Thymus (tissue), 11 donors: ENCODE measurements around the gene SPTBN4. TPM values are rescaled to one million over a fixed set of nuclear protein-coding genes. Genes with fewer than 3 reads are reported as not detected.

ENCODE experiments used
- DNase-seq, 9 donors: peaks; one replicate each; pipeline ENCODE4 v3.0.0-alpha.2; 2013; ENCODE audit warnings: low spot score in 9 of 9, low read depth in 6 of 9, missing footprints in 1 of 9
- H3K27ac ChIP-seq, 2 donors: one replicate each; pipeline ENCODE4 v1.5.1; 2013; ENCODE audit warnings: control low read depth in 1 of 2, low read depth in 1 of 2, low read length in 1 of 2, mild to moderate bottlenecking in 1 of 2, moderate library complexity in 1 of 2
- H3K27me3 ChIP-seq, 2 donors: one replicate each; pipeline ENCODE4 v1.5.1; 2013; ENCODE audit warnings: low read length in 1 of 2; ENCODE audit not compliant: control insufficient read depth in 2 of 2, insufficient read depth in 1 of 2
- H3K36me3 ChIP-seq, 2 donors: one replicate each; pipeline ENCODE4 v1.5.1; 2013; ENCODE audit warnings: low read length in 1 of 2, mild to moderate bottlenecking in 1 of 2, moderate library complexity in 1 of 2; ENCODE audit not compliant: control insufficient read depth in 2 of 2, insufficient read depth in 2 of 2
- H3K4me1 ChIP-seq, 2 donors: one replicate each; pipeline ENCODE4 v1.5.1; 2013; ENCODE audit warnings: low read length in 2 of 2; ENCODE audit not compliant: control insufficient read depth in 2 of 2, insufficient read depth in 2 of 2
- H3K4me3 ChIP-seq, 2 donors: one replicate each; pipeline ENCODE4 v1.5.1; 2013; ENCODE audit warnings: low read length in 2 of 2, control low read depth in 1 of 2, mild to moderate bottlenecking in 1 of 2
- H3K9me3 ChIP-seq, 2 donors: one replicate each; pipeline ENCODE4 v1.5.1; 2013; ENCODE audit warnings: low read length in 1 of 2, mild to moderate bottlenecking in 1 of 2; ENCODE audit not compliant: control insufficient read depth in 2 of 2, insufficient read depth in 1 of 2
- WGBS: extraction: QIAGEN DNeasy Blood & Tissue Kit; methylation state at CpG from one replicate; pipeline ENCODE4 v1.1.7; 2013; 5-methylcytosine and 5-hydroxymethylcytosine counted together
- polyA plus RNA-seq: library from polyadenylated mRNA; stranded (reverse); fragments of 200-250 nt; gene quantifications from one replicate; pipeline ENCODE4 v1.2.3, GENCODE V29; 2013
- total RNA-seq: library from RNA; stranded (reverse); fragments of 120-200 nt; gene quantifications from one replicate; pipeline ENCODE4 v1.2.4, GENCODE V29; 2013
- donor health status: healthy.

Gene SPTBN4
- total and polyA plus RNA-seq, 2 donors: 0.24 to 0.73 TPM

GRCh38 chr19:40603389-40604170 is 136.8 kb downstream of the SPTBN4 start:
- Histone ChIP-seq H3K27ac (peak overlapping the region; percentile 32 to 57), H3K9me3 (peaks cover 0 to 27% of the 10 kb centered on the region in 2 donors), H3K27me3 (peaks cover 66 to 99% of the 10 kb centered on the region in 2 donors), H3K36me3 (no peaks in the 10 kb centered on the region), H3K4me3 (peak overlapping the region; percentile 33 to 34), H3K4me1 (peaks cover 18 to 72% of the 10 kb centered on the region in 2 donors)
- WGBS: 7% methylated on average over 43 of the region's 43 CpGs
- peak; percentile 84 to 96 (median 92) for DNase-seq

DNA sequence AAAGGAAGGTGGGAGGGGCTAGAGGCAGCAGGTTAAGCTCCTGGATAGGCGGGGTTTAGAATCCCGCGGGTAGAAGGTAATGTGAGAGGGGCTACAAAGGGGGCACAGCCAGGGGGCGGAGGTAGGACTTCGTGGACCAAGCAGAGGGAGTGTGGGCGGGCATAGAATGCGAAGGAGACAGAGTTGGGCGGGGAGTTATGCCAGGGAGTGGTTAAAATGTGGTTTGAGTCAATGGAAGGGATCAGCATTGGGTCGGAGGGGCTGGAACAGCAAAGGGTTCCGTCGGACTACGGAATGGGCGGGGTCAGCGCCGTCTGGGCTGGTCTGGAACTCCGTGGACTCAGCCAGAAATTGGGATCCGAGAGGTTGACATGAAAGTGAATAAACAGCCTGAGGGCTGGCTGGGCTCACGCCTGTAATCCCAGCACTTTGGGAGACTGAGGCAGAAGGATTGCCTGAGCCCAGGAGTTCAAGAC is 137.4 kb downstream of the SPTBN4 start:
- Histone ChIP-seq H3K27ac (peak overlapping the region in 1 of 2 donors; percentile 32), H3K4me1 (peaks cover 23 to 71% of the 10 kb centered on the region in 2 donors)
- 9% methylated on average over 18 of the region's 18 CpGs for WGBS

GRCh38 chr19:40604647-40605215 is 137.9 kb downstream of the SPTBN4 start:
- Histone ChIP-seq H3K9me3 (peaks cover 0 to 19% of the 10 kb centered on the region in 2 donors), H3K4me1 (peaks cover 28 to 71% of the 10 kb centered on the region in 2 donors)
- no peak for DNase-seq

More for the DNA sequence above, 137.4 kb downstream of the SPTBN4 start:
- Histone ChIP-seq H3K4me3 (peak overlapping the region; percentile 33 to 34), H3K36me3 (no peaks in the 10 kb centered on the region), H3K9me3 (peaks cover 0 to 22% of the 10 kb centered on the region in 2 donors), H3K27me3 (peaks cover 59 to 99% of the 10 kb centered on the region in 2 donors)
- DNase-seq: no peak

GRCh38 chr19:40605216-40605971 is 138.6 kb downstream of the SPTBN4 start:
- DNase-seq: peak in 3 of 9 donors; percentile 57 to 76 (median 60)
- peak overlapping the region; percentile 35 to 39 for H3K4me3 ChIP-seq
- peaks cover 54 to 99% of the 10 kb centered on the region in 2 donors for H3K27me3 ChIP-seq
- peaks cover 0 to 24% of the 10 kb centered on the region in 2 donors for H3K9me3 ChIP-seq
- H3K4me1 ChIP-seq: peaks cover 28 to 71% of the 10 kb centered on the region in 2 donors
- under 1% methylated on average over 71 of the region's 71 CpGs for WGBS
- no peaks in the 10 kb centered on the region for H3K36me3 ChIP-seq
- H3K27ac ChIP-seq: peak overlapping the region; percentile 58 to 69

More at GRCh38 chr19:40604647-40605215, 137.9 kb downstream of the SPTBN4 start:
- peak overlapping the region; percentile 35 to 39 for H3K4me3 ChIP-seq
- 27% methylated on average over 29 of the region's 29 CpGs for WGBS
- H3K36me3 ChIP-seq: no peaks in the 10 kb centered on the region
- H3K27ac ChIP-seq: peak overlapping the region in 1 of 2 donors; percentile 58
- peaks cover 59 to 99% of the 10 kb centered on the region in 2 donors for H3K27me3 ChIP-seq

DNA sequence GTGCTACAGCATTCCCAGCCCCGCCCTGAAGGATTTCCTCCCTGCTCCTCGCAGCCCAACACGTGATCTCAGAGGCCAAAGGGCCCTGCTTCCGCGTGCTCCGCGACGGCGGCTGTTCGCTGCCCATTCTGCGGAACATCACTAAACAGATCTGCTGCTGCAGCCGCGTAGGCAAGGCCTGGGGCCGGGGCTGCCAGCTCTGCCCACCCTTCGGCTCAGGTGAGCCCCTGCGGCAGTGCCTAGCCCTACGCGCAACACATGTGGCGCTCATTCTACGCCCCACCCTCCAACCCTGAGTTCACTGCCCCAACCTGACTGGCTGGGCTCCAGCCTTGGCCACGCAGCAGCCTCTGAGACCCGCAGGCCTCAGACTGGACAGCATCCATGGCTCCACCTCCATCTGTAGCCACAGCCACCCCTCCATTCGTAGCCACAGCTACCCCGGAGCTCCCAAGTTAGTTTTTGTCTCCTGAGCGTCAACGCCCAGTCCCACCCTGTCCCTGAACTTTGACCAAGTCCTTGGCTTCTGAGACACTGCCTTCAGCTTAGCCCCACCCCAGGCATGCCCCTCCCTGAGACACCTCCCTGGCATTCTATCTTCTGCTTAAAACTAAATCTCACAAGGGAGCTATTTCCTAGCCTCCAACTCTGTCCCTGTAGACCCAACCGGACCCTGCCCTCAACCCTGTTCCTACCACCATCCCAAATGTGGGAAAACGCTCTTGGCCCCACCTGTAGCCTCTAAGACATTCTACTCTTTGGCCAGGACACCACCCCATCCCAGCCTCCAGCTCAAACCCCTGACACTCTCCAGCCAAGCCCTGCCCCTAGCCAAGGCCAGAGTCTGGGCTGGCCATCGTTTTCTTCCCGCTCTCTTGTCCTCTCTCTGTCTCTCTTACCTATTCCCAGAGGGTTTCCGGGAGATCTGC is 140.8 kb downstream of the SPTBN4 start:
- peaks cover 0 to 22% of the 10 kb centered on the region in 2 donors for H3K9me3 ChIP-seq
- H3K4me3 ChIP-seq: no peak overlapping the region
- peaks cover 27 to 57% of the 10 kb centered on the region in 2 donors for H3K4me1 ChIP-seq
- no peak for DNase-seq
- WGBS: 82% methylated on average over 31 of the region's 31 CpGs
- no peaks in the 10 kb centered on the region for H3K36me3 ChIP-seq
- H3K27me3 ChIP-seq: peaks cover 36 to 100% of the 10 kb centered on the region in 2 donors
- H3K27ac ChIP-seq: no peak overlapping the region

DNA sequence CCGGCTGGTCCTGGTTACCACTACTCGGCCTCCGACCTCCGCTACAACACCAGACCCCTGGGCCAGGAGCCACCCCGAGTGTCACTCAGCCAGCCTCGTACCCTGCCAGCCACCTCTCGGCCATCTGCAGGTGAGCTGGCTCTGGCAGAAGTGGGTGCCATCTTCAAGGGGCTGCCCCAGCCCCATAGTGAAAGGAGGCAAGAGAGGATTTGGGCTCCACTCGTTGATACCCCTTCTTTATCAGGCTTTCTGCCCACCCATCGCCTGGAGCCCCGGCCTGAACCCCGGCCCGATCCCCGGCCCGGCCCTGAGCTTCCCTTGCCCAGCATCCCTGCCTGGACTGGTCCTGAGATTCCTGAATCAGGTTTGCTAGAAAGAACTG is 141.4 kb downstream of the SPTBN4 start:
- Histone ChIP-seq H3K4me1 (peaks cover 27 to 55% of the 10 kb centered on the region in 2 donors), H3K36me3 (no peaks in the 10 kb centered on the region), H3K4me3 (no peak overlapping the region), H3K27me3 (peaks cover 35 to 100% of the 10 kb centered on the region in 2 donors), H3K27ac (no peak overlapping the region), H3K9me3 (peaks cover 0 to 28% of the 10 kb centered on the region in 2 donors)
- DNase-seq: no peak
- WGBS: 96% methylated on average over 14 of the region's 14 CpGs

DNA sequence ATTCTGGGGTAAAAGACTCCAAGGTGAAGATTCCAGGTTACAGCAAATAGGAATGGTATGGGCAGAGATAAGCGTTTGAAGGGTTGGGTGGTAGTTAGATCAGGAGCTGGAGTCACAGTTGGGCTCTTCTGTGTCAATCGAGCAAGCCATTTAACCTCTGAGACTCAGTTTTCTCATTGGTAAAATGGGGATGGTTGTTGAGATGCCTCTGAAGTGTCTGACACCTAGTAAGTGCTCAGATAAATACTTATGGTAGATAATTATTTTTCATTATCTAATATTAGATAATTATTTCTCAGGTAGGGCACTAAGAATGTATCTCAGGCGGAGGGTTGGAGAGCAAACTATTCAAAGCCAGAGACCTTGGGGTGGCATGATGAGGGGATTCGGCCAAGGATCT is 142.2 kb downstream of the SPTBN4 start:
- peaks cover 35 to 100% of the 10 kb centered on the region in 2 donors for H3K27me3 ChIP-seq
- WGBS: 78% methylated on average over 4 of the region's 4 CpGs
- no peak for DNase-seq
- H3K27ac ChIP-seq: no peak overlapping the region
- peaks cover 27 to 55% of the 10 kb centered on the region in 2 donors for H3K4me1 ChIP-seq
- H3K36me3 ChIP-seq: no peaks in the 10 kb centered on the region
- peaks cover 0 to 25% of the 10 kb centered on the region in 2 donors for H3K9me3 ChIP-seq
- peak overlapping the region; percentile 46 to 50 for H3K4me3 ChIP-seq
